SU-DHL-6 (cell line): ENCODE results near the gene PTPRN2.

ENCODE experiments used
- H2AFZ ChIP-seq: fragments of 200-600 bp; sonication (generic); 2 replicates; pipeline ENCODE4 v1.6.1; 2014; ENCODE audit warnings: low read depth, mild to moderate bottlenecking, moderate library complexity, mixed read lengths, antibody characterized with exemption, low read length; ENCODE audit not compliant: severe bottlenecking
- H3F3A ChIP-seq: fragments of 200-600 bp; shearing (Covaris generic); 2 replicates; pipeline ENCODE4 v1.6.0; 2016; ENCODE audit warnings: antibody characterized with exemption, mild to moderate bottlenecking; ENCODE audit not compliant: insufficient read depth
- H3K27ac ChIP-seq: fragments of 200-600 bp; sonication (generic); 2 replicates; pipeline ENCODE4 v1.5.1; 2016; ENCODE audit warnings: low read depth, mild to moderate bottlenecking, low read length, moderate library complexity, mixed read lengths
- H3K27me3 ChIP-seq: fragments of 200-600 bp; sonication (generic), shearing (Covaris generic); 2 replicates; pipeline ENCODE4 v1.6.0; 2014; ENCODE audit warnings: mild to moderate bottlenecking, low read length
- H3K36me3 ChIP-seq: fragments of 200-600 bp; sonication (generic); 2 replicates; pipeline ENCODE4 v1.6.1; 2014; ENCODE audit warnings: mild to moderate bottlenecking, low read length, mixed read lengths
- H3K4me2 ChIP-seq: fragments of 300-600, 200-600 bp; shearing (Covaris generic), sonication (generic); 2 replicates; pipeline ENCODE4 v1.6.0; 2014; ENCODE audit warnings: low read length, low read depth, mild to moderate bottlenecking; ENCODE audit not compliant: poor library complexity, severe bottlenecking
- H3K4me3 ChIP-seq: fragments of 200-600 bp; sonication (generic); 2 replicates; pipeline ENCODE4 v1.5.1; 2014; ENCODE audit warnings: antibody characterized with exemption, low read length, mild to moderate bottlenecking, mixed read lengths; ENCODE audit not compliant: insufficient read depth, poor library complexity, severe bottlenecking
- H3K79me2 ChIP-seq: fragments of 200-600 bp; sonication (generic); 2 replicates; pipeline ENCODE4 v1.6.1; 2014; ENCODE audit warnings: mild to moderate bottlenecking, low read length, moderate library complexity; ENCODE audit not compliant: insufficient read depth
- H3K9ac ChIP-seq: fragments of 200-600 bp; sonication (generic); 2 replicates; pipeline ENCODE4 v1.7.0; 2014; ENCODE audit warnings: mild to moderate bottlenecking, low read length
- H3K9me2 ChIP-seq: fragments of 200-600 bp; sonication (generic); replicated peaks from 2 replicates; pipeline ENCODE4 v1.6.1; 2014; ENCODE audit warnings: low read length; ENCODE audit not compliant: insufficient read depth
- H3K9me3 ChIP-seq: fragments of 200-600 bp; sonication (generic); 2 replicates; pipeline ENCODE4 v1.6.1; 2014; ENCODE audit warnings: low read length, mixed read lengths; ENCODE audit not compliant: insufficient read depth
- H4K20me1 ChIP-seq: fragments of 200-600 bp; sonication (generic); 2 replicates; pipeline ENCODE4 v1.6.1; 2014; ENCODE audit warnings: low read depth, mild to moderate bottlenecking, antibody characterized with exemption, low read length, moderate library complexity, mixed read lengths
- EZH2phosphoT487 ChIP-seq: fragments of 200-600 bp; sonication (generic), shearing (Covaris generic); conservative IDR thresholded peaks from 2 replicates; pipeline ENCODE4 v1.6.1; 2018; ENCODE audit warnings: mild to moderate bottlenecking, antibody characterized with exemption, low read length, moderate library complexity, mixed read lengths
- TF ChIP-seq, protein P1 (sequence below): fragments of 200-600 bp; sonication (generic); IDR thresholded peaks from one replicate; pipeline ENCODE4 v1.5.1; 2017; ENCODE audit warnings: antibody characterized with exemption, mild to moderate bottlenecking, low read length, moderate library complexity; ENCODE audit not compliant: insufficient read depth, poor library complexity, severe bottlenecking

PTPRN2 gene

DNA sequence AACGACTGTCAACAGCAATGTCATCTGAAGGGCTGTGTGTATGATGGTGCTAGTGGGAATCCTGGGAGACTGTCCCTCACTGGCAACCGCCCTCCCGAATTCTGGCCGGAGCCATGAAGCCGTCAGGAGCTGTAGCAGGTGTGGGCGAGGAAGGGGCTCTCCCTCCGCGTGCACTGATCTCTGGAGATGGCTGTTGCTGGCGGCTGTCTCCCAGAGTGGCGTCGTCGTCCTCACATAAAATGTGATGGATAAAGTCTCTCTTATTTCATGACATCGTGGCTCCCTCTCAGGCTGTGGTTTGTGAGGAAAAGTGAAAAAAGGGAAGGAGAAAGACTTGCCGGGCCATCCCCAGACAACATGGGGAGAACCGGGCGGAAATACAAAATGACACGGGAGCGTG is 1034.4 kb downstream of the PTPRN2 start:
- no peaks in the 10 kb centered on the region for H4K20me1 ChIP-seq
- H3K9ac ChIP-seq: no peak overlapping the region
- H3K4me3 ChIP-seq: no peak overlapping the region
- no peaks in the 10 kb centered on the region for H3K9me3 ChIP-seq
- no peak overlapping the region for H3K27ac ChIP-seq
- no peak overlapping the region for H2AFZ ChIP-seq
- no peaks in the 10 kb centered on the region for H3K9me2 ChIP-seq
- no peak overlapping the region for H3K4me2 ChIP-seq
- H3K36me3 ChIP-seq: no peaks in the 10 kb centered on the region
- H3K27me3 ChIP-seq: no peaks in the 10 kb centered on the region
- no peaks in the 10 kb centered on the region for H3K79me2 ChIP-seq
- H3F3A ChIP-seq: no peaks in the 10 kb centered on the region
- TF ChIP-seq, protein P1, sequence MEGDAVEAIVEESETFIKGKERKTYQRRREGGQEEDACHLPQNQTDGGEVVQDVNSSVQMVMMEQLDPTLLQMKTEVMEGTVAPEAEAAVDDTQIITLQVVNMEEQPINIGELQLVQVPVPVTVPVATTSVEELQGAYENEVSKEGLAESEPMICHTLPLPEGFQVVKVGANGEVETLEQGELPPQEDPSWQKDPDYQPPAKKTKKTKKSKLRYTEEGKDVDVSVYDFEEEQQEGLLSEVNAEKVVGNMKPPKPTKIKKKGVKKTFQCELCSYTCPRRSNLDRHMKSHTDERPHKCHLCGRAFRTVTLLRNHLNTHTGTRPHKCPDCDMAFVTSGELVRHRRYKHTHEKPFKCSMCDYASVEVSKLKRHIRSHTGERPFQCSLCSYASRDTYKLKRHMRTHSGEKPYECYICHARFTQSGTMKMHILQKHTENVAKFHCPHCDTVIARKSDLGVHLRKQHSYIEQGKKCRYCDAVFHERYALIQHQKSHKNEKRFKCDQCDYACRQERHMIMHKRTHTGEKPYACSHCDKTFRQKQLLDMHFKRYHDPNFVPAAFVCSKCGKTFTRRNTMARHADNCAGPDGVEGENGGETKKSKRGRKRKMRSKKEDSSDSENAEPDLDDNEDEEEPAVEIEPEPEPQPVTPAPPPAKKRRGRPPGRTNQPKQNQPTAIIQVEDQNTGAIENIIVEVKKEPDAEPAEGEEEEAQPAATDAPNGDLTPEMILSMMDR: no peak
- TF ChIP-seq EZH2phosphoT487: no peak

DNA sequence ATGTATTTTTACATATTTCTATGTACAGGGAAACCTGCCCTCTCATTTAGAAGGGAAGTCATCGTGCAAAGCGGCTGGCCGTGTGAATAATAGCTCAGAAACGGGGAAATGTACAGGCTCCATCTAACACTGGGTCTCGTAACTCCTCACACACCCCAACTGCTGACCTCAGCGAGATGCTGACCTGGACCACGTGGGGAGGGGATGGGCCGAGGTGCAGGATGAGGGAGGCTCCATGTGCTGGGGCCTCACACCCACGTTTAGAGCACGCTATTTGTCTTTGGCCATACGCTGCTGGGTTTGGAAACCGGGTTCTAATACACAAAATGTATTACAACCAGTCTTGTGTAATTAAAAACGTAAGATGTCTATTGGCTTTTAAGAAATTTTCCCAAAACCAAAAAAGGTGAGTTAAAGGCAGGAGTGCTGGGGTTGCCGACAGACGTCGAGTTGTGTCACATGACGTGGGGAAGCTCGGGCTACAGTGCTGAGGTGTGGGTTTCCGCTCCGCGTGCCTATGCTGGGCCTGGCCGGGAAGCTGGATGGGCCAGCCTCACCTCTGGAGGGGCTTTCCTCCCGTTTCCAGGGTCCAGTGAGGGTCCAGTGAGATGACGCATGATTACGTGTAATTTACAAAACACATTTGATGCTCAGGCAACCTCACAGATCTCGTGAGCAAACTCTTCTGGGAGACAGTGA is 1035.2 kb downstream of the PTPRN2 start:
- H3K9ac ChIP-seq: no peak overlapping the region
- no peak overlapping the region for H2AFZ ChIP-seq
- no peaks in the 10 kb centered on the region for H3K79me2 ChIP-seq
- no peaks in the 10 kb centered on the region for H3F3A ChIP-seq
- no peaks in the 10 kb centered on the region for H3K9me3 ChIP-seq
- no peak overlapping the region for H3K27ac ChIP-seq
- H3K4me3 ChIP-seq: no peak overlapping the region
- TF ChIP-seq, protein P1: no peak
- no peaks in the 10 kb centered on the region for H3K9me2 ChIP-seq
- no peaks in the 10 kb centered on the region for H3K27me3 ChIP-seq
- no peaks in the 10 kb centered on the region for H3K36me3 ChIP-seq
- no peak overlapping the region for H3K4me2 ChIP-seq
- no peaks in the 10 kb centered on the region for H4K20me1 ChIP-seq

DNA sequence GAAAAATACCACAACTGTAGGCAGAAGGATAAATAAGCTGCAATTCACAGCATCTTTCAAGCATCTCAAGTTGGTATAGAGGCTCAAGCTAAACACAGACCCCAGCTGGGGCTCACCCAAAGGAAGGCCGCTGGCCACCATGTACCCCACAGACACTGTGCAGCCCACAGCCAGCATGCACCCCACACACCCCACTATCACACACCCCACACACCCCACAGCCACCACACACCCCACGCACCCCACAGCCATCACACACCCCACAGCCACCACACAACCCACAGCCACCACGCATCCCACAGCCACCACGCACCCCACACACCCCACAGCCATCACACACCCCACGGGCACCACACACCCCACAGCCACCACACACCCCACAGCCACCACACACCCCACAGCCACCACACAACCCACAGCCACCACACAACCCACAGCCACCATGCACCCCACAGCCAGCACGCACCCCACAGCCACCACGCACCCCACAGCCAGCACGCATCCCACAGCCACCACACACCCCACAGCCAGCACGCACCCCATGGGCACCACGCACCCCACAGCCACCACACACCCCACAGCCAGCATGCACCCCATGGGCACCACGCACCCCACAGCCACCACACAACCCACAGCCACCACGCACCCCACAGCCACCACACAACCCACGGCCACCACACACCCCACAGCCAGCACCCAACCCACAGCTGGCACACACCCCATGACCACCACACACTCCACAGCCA is 1036.1 kb downstream of the PTPRN2 start:
- no peak for TF ChIP-seq EZH2phosphoT487
- TF ChIP-seq, protein P1: no peak
- no peaks in the 10 kb centered on the region for H3F3A ChIP-seq
- no peak overlapping the region for H2AFZ ChIP-seq
- H3K36me3 ChIP-seq: no peaks in the 10 kb centered on the region
- H3K9ac ChIP-seq: no peak overlapping the region
- H4K20me1 ChIP-seq: no peaks in the 10 kb centered on the region
- no peak overlapping the region for H3K4me2 ChIP-seq
- no peaks in the 10 kb centered on the region for H3K9me2 ChIP-seq
- no peaks in the 10 kb centered on the region for H3K9me3 ChIP-seq
- no peak overlapping the region for H3K4me3 ChIP-seq
- no peaks in the 10 kb centered on the region for H3K27me3 ChIP-seq
- no peaks in the 10 kb centered on the region for H3K79me2 ChIP-seq
- H3K27ac ChIP-seq: no peak overlapping the region
